GM12873 (cell line): Measurements from ENCODE around the gene C1orf226.

Experiments used
- TF ChIP-seq, protein P1 (sequence below): IDR thresholded peaks from 2 replicates; pipeline ENCODE4 v1.5.1; 2012; ENCODE audit warnings: low read depth, mild to moderate bottlenecking, moderate library complexity, low read length, control low read depth; ENCODE audit not compliant: insufficient read depth; ENCODE audit errors: missing control alignments

Gene C1orf226

DNA sequence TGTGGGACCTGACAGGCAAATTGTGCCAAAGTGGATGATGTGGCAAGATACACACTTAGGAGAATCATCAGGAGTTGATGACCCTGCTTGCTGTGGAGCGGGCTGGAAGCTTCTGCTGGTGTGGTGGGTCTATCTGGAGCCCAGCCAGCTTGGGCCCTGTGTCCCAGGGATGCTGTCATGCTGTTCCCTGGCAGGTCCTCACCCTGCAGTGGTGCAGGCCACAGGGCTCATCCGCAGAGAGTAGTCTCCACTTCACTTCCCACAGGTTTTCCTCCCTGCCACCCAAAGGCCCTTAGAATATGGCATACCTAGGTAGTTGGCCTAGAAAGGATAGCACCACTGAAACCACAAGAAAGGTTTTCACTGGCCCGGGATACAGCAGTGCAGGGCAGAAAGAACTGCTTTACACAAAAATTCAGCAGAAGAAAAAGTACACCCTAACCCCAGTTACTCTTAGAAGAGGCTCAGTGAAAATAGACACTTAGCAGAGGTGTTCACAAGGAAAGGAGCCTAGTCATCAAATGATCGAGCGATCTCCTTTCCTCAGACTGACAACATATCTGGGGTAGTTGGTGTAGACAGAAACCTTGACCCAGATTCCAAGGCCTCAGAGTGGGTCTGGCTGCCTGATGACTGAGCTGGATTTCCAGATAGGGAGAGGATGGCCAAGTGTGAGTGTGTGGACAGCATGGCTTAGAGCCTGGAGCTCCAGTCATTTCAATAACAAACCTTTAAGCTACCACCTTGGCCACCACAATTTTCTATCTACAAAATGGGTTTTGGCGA lies 1.3 kb upstream of the C1orf226 start:
- TF ChIP-seq, protein P1, sequence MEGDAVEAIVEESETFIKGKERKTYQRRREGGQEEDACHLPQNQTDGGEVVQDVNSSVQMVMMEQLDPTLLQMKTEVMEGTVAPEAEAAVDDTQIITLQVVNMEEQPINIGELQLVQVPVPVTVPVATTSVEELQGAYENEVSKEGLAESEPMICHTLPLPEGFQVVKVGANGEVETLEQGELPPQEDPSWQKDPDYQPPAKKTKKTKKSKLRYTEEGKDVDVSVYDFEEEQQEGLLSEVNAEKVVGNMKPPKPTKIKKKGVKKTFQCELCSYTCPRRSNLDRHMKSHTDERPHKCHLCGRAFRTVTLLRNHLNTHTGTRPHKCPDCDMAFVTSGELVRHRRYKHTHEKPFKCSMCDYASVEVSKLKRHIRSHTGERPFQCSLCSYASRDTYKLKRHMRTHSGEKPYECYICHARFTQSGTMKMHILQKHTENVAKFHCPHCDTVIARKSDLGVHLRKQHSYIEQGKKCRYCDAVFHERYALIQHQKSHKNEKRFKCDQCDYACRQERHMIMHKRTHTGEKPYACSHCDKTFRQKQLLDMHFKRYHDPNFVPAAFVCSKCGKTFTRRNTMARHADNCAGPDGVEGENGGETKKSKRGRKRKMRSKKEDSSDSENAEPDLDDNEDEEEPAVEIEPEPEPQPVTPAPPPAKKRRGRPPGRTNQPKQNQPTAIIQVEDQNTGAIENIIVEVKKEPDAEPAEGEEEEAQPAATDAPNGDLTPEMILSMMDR, result no peak

DNA sequence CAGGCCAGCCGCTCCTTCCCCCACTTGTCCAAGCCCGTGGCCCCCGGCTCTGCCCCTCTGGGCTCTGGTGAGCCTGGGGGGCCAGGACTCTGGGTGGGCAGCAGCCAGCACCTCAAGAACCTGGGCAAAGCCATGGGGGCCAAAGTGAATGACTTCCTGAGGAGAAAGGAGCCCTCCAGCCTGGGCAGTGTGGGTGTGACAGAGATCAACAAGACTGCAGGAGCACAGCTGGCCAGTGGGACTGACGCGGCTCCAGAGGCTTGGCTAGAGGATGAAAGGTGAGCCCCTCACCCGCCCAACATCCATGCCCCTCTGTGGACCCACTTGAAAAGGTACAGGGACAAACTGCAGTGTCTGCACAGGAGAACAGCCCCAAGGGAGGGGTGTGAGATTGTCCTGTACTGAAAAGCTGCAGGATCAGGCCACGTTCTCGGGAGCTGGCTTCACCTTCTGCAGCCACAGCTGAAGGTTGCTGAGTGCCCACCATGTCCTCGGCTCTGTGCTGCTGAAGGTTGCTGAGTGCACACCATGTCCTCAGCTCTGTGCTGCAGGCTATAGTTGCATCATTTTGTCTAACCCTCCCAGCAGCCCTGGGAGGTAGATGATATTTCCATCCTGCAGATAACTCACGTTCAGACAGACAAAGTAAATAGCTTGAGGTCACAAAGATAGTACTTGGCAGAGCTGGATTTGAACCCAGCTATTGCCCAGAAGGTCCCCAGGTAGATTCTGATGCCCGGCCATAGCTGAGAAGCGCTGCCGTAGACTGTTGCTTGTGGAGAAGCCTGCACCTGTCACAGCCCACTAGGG lies 618 bp downstream of the C1orf226 start:
- TF ChIP-seq, protein P1, result no peak

DNA sequence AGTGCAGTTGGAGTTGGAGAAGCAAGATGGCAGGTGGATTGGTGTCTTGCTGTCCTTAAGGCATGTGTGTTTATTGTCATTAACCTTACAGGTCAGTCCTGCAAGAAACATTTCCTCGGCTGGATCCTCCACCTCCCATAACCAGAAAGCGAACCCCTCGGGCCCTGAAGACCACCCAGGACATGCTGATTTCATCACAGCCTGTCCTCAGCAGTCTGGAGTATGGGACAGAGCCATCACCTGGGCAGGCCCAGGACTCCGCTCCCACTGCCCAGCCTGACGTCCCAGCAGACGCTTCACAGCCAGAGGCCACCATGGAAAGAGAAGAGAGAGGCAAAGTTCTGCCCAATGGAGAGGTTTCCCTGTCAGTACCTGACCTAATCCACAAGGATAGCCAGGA lies 1.6 kb downstream of the C1orf226 start:
- TF ChIP-seq, protein P1, result no peak

DNA sequence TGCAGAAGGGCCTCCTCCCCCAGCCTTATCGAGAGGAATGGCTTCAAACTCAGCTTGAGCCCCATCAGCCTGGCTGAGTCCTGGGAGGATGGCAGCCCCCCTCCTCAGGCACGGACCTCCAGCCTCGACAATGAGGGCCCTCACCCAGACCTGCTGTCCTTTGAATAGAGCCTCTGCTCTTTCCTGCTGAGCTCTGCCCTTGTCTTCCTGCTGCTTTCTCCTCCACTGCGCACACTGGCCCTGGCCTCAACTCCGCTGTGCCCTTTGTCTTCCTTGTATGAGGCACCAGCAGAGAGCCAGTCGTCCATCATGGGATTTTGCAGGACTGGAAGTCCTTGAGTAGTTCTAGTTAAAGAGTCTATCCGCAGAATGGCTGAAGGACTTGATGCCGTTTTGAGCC lies 2.0 kb downstream of the C1orf226 start:
- TF ChIP-seq, protein P1, result no peak

DNA sequence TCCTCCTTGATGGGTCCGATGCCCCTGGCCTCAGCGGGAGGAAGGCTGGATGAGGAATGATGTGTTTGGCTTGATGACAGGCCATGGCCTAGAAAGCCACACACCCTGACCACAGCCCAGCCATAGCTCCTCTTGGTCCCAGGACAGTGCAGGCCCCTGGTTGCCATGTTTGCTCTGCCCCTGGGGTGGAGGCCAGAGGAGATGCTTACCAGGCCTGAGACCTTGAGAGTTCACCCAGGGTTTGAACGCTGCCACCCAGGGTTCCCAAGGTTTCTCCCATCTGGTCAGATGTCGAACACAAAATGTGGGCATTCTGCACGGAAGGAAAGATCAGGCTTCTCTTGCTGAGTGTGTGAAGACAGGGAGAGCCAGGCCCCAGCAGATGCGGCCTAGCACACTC lies 2.6 kb downstream of the C1orf226 start:
- TF ChIP-seq, protein P1, result no peak

DNA sequence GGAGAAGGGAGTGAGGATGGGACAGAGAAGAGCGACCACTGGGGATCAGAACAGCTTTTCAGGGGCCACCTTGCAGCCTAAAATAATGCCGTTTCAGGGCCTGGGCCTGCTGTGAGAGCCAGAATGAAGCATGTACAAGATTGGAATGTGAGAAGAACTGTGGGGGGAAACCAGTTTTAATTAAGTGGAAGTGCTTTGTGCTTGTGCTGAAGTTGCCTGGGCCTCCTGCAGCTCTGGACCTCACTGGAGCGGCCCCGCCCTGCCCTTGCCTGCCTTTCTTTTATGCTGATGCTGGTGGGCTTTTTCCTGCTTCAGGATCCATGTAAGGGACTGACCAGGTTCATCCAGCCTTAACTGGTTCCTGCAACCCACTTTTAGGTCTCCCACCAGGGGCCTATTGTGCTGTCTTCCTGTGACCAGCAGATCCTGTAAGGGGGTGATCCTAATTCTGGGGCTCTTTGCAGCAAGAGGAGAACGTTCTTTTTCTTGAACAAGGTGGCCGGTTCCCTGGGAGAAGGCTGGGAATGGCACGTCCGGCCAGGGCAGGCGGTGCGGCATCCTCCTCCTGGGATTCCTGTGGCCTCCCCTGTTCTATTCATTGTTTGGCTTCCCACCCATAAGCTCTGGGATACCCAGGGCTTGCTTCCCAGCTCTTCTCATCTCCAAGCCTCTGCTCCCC lies 3.2 kb downstream of the C1orf226 start:
- TF ChIP-seq, protein P1, result no peak

DNA sequence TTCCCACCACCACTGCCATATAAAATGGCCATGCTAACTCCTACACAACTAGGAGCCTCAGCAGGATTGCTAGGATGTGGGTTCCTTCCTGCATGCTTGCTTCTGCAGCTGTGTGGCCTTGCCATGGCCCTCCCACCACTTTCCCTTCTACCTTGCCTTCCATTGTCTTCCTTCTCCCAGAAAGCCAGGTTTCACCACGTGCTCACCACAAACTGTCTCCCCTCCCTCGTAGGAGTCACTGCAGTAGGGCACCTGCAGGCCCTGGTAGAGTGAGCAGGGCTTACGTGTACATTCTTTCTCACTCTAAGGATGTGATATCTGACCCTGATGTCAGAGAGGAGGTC lies 3.7 kb downstream of the C1orf226 start:
- TF ChIP-seq, protein P1, result no peak
